Measurements from ENCODE around the gene SEC14L6. TPM values are rescaled to one million over a fixed set of nuclear protein-coding genes. Genes with fewer than 3 reads are reported as not detected.
"Not testable (repeated sequence)": the region's sequence is repeated elsewhere in the genome, so short reads cannot be mapped to it uniquely, and the experiment has no call there.

The SEC14L6 gene
- 1 to 10 TPM in 1 of 4 donors, under 1 TPM in 3; 0.21 to 3.3 (median 0.94) TPM for total RNA-seq

GRCh38 chr22:30546616-30547015, at the start of gene SEC14L6:
TSS of gene SEC14L6 (minus strand) at chr22:30546741. CDS start at chr22:30546682, 59 bp downstream.
- Histone ChIP-seq H3K27ac (no peak within 1 kb of the TSS), H3K4me1 (peaks cover 0 to 14% (median 3%) of the 10 kb centered on the region in 4 donors), H3K27me3 (peaks cover 0 to 17% of the 10 kb centered on the region in 2 donors), H3K4me3 (no peak within 1 kb of the TSS), H3K36me3 (no peaks in the 10 kb centered on the region), H3K9me3 (no peaks in the 10 kb centered on the region)
- TF ChIP-seq, protein P1, sequence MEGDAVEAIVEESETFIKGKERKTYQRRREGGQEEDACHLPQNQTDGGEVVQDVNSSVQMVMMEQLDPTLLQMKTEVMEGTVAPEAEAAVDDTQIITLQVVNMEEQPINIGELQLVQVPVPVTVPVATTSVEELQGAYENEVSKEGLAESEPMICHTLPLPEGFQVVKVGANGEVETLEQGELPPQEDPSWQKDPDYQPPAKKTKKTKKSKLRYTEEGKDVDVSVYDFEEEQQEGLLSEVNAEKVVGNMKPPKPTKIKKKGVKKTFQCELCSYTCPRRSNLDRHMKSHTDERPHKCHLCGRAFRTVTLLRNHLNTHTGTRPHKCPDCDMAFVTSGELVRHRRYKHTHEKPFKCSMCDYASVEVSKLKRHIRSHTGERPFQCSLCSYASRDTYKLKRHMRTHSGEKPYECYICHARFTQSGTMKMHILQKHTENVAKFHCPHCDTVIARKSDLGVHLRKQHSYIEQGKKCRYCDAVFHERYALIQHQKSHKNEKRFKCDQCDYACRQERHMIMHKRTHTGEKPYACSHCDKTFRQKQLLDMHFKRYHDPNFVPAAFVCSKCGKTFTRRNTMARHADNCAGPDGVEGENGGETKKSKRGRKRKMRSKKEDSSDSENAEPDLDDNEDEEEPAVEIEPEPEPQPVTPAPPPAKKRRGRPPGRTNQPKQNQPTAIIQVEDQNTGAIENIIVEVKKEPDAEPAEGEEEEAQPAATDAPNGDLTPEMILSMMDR (IDR thresholded peaks at IDR 0.05) = no peak
- TF ChIP-seq EP300 (IDR thresholded peaks at IDR 0.05) (no peak), POLR2A (IDR thresholded peaks at IDR 0.05) (no peak)
- WGBS, 2 donors = 88 to 92% methylated on average over 7 of the region's 7 CpGs
- DNase-seq (ENCODE audit: low spot score in 2 of 2) = no peak

- no peak for TF ChIP-seq EP300 (IDR thresholded peaks at IDR 0.05)
- TF ChIP-seq, protein P1 (IDR thresholded peaks at IDR 0.05) = no peak
- TF ChIP-seq POLR2A (IDR thresholded peaks at IDR 0.05) = no peak
- 51 to 69% methylated on average over 2 of the region's 2 CpGs for WGBS, 2 donors
- no peak for DNase-seq (ENCODE audit: low spot score in 2 of 2)
Measured at GRCh38 chr22:30596199-30596598, 49.7 kb upstream of the SEC14L6 start.

DNA sequence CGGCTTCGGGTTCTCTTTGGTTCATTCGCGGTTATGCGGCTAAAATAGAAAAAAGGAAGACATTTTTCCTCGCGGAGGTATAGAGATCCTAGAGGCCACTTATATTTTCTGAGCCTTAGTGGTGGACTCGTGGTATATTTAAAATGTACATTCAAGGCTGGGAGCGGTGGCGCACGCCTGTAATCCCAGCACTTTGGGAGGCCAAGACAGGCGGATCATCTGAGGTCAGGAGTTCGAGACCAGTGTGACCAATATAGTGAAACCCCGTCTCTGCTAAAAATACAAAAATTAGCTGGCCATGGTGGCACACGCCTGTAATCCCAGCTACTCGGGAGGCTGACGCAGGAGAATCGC, 45.8 kb upstream of the SEC14L6 start:
- Histone ChIP-seq H3K4me1 (peaks cover 8 to 26% (median 15%) of the 10 kb centered on the region in 4 donors), H3K36me3 (peaks cover 0 to 19% (median 18%) of the 10 kb centered on the region in 3 donors), H3K4me3 (peak overlapping the region; percentile 57 to 93 (median 76)), H3K27ac (peak overlapping the region in 3 of 4 donors; percentile 50 to 91 (median 85))
- WGBS, 2 donors = 34 to 36% methylated on average over 18 of the region's 18 CpGs
- DNase-seq (ENCODE audit: low spot score in 2 of 2); H3K9me3 ChIP-seq; H3K27me3 ChIP-seq: not testable (repeated sequence)

More at GRCh38 chr22:30596199-30596598, 49.7 kb upstream of the SEC14L6 start:
- H3K9me3 ChIP-seq = no peaks in the 10 kb centered on the region
- no peak overlapping the region for H3K4me3 ChIP-seq
- no peaks in the 10 kb centered on the region for H3K27me3 ChIP-seq
- no peaks in the 10 kb centered on the region for H3K36me3 ChIP-seq
- H3K27ac ChIP-seq = no peak overlapping the region
- H3K4me1 ChIP-seq = peaks cover 0 to 5% (median under 1%) of the 10 kb centered on the region in 4 donors

DNA sequence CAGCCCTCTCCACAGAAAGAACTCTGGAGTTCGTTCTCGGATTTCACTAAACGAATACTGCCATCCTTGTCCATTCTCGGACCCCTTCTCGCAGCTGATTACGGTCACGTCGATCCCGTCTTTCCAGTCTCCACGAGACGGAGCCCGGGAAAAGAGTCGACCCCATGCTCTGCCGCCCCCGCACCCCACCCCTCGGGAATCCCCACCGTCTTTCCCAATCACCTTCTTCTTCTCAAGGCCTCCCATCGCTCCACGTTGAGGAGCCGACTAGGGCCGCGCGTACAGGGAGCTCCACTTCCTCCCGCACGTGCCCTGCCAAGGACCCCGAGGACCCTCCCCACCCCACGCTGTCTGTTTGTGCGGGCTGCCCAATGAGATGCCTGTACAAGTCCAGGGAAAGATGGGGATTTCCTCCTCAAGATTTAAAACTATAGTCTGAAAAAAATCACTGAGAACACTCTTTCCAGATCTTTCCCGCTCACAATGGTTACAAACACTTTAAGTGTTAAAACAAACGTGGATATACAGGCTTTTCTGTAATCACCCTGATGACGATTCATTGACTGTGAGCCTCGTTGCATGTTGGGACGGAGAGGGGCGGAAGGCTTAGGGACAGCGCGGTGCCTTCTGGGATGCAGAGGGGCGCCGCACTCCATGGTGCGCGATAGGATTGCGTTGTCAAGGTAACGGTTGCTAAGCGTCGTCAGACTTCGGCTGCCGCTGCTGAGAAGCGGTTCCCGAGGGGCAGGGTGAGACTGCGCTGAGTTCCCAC, 45.2 kb upstream of the SEC14L6 start, which contains the start of gene PES1:
TSS of gene PES1 (minus strand) at position 323 of the 772 bp plus-strand sequence. CDS start at position 246, 77 bp downstream.
- Histone ChIP-seq H3K27me3 (no peaks in the 10 kb centered on the region), H3K4me3 (peak within 1 kb of the TSS; percentile 57 to 93 (median 76)), H3K27ac (peak within 1 kb of the TSS; percentile 50 to 91 (median 83)), H3K9me3 (no peaks in the 10 kb centered on the region), H3K4me1 (peaks cover 8 to 26% (median 15%) of the 10 kb centered on the region in 4 donors), H3K36me3 (peaks cover 0 to 25% (median 24%) of the 10 kb centered on the region in 3 donors)
- DNase-seq (ENCODE audit: low spot score in 2 of 2) = peak; percentile 83 to 95
- TF ChIP-seq EP300 (IDR thresholded peaks at IDR 0.05) (peak; percentile 80 to 94), POLR2A (IDR thresholded peaks at IDR 0.05) (peak in 1 of 2 donors; percentile 24)
- TF ChIP-seq, protein P1 (IDR thresholded peaks at IDR 0.05) = peak in 1 of 5 experiments; percentile 44
- 0% methylated on average over 43 to 49 of the region's 49 CpGs for WGBS, 2 donors

DNA sequence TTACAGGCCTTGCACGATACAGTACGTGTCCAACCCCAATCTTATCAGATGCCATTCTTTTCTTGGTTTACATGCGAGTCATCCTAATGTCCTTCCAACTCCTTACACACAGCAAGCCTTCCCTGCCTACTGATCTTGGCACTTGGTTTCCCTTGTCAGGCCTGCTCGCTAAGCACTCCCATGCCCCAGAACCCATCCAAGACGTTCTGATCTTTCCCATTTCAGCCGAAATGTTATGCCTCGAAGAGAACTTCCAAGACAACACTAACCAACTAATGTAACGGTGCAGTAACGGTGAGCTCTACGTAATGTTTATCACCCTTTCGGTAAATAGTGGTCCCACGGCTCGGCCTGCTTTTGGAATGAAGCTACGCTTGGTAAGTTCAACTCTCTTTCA, 44.6 kb upstream of the SEC14L6 start:
- 3 to 4% methylated on average over 14 of the region's 14 CpGs for WGBS, 2 donors
- no peak for TF ChIP-seq POLR2A (IDR thresholded peaks at IDR 0.05)
- TF ChIP-seq EP300 (IDR thresholded peaks at IDR 0.05) = no peak
- TF ChIP-seq, protein P1 (IDR thresholded peaks at IDR 0.05) = no peak
- peaks cover 0 to 31% (median 30%) of the 10 kb centered on the region in 3 donors for H3K36me3 ChIP-seq

More for the DNA sequence above, 44.6 kb upstream of the SEC14L6 start:
- Histone ChIP-seq H3K4me1 (peaks cover 8 to 26% (median 15%) of the 10 kb centered on the region in 4 donors), H3K4me3 (peak overlapping the region; percentile 57 to 93 (median 76)), H3K9me3 (no peaks in the 10 kb centered on the region), H3K27ac (peak overlapping the region; percentile 50 to 91 (median 83)), H3K27me3 (no peaks in the 10 kb centered on the region)
- no peak for DNase-seq (ENCODE audit: low spot score in 2 of 2)
